SIG-M5 (cell line): ENCODE measurements around the gene PTPN14.
"Not testable (repeated sequence)": the region's sequence is repeated elsewhere in the genome, so short reads cannot be mapped to it uniquely, and the experiment has no call there.

ENCODE experiments used
- DNase-seq: peaks from one replicate; lab custom pipeline; 2025; lab: John Stamatoyannopoulos, UW

PTPN14 gene

DNA sequence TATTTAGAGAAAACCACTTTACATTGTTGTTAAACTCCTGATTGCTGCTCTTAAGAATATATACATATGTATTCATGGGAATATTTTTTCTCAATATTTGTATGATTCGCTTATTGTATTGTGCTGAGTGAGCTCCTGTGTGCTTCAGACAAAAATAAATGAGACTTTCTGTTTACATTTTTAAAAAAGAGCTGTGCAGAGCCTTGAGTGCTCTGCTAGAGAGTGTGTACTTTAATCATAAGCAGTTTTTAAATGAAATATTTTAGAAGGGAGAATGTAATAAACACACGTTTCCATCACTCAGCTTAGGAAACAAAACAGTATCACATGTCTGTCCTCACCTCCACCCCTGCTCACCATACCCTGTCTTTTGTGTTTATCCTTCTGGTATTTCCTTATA is 9.7 kb downstream of the PTPN14 start:
- DNase-seq, result no peak

- DNase-seq, result no peak
Measured at GRCh38 chr1:214541206-214541605, 10.2 kb downstream of the PTPN14 start.

- no peak for DNase-seq
Measured at GRCh38 chr1:214540324-214540723, 11.1 kb downstream of the PTPN14 start.

DNA sequence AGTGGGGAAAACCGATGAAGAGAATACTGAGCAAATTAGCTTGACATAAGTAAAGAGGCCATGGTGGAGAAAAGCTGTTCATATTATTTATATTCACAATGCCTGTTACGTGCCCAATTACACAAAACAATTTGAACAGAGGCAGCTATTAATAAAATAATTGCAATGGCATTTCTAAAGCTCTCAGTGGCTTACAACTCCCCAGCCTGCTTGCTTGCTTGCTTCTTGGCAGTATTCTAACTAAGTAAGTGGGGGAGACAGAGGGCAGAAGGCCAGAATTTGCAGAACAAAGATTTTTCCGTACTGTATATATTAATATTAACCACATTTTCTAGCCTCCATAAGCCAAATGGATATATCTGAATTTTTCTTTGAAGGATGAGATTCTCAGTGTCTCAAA is 12.9 kb downstream of the PTPN14 start:
- no peak for DNase-seq

GRCh38 chr1:214537872-214538473 is 13.4 kb downstream of the PTPN14 start:
- no peak for DNase-seq

GRCh38 chr1:214537219-214537618 is 14.2 kb downstream of the PTPN14 start:
- no peak for DNase-seq

DNA sequence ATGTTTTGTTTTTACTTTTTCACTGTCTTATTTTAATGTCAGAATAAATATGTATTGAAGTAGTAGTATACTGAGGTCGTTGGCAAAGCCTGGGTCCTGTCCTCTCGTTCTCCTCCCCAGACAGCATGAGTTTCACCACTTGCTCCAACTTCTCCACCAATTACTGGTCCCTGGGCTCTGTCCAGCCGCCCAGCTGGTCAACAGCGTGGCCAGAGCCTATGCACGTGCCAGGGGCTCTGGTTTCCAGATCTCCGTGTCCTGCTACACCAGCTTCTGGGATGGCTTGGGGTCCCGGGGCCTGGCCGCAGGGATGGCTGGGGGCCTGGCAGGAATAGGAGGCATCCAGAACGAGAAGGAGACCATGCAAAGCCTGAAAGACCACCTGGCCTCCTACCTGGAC is 19.3 kb downstream of the PTPN14 start:
- DNase-seq, result no peak

GRCh38 chr1:214525535-214526019 is 25.8 kb downstream of the PTPN14 start:
- no peak for DNase-seq

DNA sequence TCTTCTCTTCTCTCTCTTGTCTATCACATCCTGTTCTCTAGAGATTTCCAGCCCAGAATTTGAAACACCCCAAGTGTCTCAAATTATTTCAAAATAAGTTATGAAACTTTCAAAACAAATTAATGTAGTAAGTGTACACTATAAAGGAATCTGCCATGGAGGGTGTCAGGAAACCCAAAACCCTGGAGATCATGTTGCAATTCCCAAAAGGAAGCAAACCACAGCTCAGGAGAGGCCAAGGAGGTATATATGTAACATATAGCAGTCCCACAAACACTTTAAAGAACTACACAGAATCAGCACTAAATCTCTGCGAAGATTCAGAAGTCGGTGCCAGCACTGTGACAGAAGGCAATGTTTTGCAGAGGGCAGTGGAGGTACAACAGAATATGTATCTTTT is 26.6 kb downstream of the PTPN14 start:
- no peak for DNase-seq

GRCh38 chr1:214523124-214523824 is 28.1 kb downstream of the PTPN14 start:
- DNase-seq, result no peak

DNA sequence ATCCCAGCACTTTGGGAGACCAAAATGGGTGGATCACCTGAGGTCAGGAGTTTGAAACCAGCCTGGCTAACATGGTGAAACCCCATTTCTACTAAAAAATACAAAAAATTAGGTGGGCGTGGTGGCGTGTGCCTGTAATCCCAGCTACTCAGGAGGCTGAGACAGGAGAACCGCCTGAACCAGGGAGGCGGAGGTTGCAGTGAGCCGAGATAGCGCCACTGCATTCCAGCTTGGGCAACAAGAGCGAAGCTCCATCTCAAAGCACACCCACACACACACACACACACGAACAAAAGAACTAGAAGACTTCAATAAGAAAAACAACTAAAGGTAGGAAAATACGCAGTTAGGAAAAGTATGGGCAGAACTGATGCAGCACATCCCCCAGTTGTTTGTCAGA is 29.9 kb downstream of the PTPN14 start:
- DNase-seq, result not testable (repeated sequence)

DNA sequence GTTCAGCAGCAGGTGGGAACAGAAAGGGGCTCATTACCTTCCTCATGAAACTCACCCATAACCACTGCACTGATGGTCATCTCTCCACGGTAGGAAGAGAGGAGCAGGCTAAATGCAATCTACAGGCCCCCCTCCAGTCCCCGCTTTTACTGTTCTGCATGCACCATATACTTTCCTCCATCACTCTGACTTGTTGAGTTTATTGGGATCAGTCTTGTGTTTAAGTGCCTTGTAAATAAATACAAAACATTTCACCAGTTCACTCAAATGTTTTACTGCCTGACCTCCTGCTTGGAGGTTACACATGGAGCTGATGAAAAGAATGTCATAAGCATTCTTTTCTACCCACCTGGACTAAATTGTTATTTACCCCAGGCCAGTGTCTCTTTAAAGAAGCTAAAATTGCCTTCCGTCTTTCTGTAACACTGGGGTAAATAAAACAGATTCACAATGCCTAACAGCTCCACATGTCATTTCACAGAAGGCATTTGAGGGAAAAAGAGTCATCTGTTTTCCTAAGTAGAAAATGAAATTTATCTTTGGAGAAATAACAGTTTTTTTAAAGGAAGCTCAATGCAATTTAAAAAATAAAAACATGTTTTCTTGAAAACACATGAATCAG is 30.7 kb downstream of the PTPN14 start:
- DNase-seq, result no peak

- no peak for DNase-seq
Measured at GRCh38 chr1:214518361-214518760, 33.0 kb downstream of the PTPN14 start.

DNA sequence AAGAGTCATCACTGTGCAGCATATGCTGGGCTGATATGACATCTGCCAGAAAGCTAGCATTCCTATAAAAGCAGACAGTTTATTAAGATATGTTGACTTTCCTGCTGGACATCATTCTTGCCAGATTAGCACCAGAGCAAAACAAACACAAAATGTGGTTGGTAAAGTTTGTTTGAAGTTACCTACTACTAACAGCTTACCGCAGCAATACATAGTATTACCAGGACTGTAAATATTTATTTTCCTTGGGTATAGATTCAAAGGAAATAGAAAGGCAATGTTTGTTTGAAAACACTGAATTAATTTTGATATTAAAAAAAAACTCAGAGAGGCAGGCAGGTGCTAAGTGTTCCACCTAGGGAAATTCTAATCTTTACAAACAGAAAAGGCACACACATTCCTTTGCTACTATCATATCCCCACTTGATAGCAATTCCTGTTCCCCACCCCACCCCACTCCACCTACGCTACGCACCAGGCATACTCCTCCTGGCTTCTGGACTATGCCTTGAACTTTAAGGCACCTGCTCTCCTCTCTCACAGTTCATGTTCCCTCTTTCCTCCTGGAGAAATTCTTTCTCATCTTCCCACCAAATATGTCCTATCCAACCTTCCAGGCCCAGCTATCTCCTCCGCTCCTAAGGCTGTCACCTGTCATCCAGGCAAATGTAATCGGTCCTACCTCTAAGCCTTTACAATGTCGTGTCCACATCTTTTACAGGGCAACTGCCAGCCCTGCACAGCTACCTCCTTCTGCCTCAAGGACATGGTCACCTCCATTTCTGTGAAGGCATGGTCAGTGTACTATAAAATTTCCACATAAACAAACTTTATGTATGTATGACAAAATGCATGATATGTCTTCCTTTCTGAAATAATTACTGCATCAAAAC is 34.7 kb downstream of the PTPN14 start:
- DNase-seq, result no peak

DNA sequence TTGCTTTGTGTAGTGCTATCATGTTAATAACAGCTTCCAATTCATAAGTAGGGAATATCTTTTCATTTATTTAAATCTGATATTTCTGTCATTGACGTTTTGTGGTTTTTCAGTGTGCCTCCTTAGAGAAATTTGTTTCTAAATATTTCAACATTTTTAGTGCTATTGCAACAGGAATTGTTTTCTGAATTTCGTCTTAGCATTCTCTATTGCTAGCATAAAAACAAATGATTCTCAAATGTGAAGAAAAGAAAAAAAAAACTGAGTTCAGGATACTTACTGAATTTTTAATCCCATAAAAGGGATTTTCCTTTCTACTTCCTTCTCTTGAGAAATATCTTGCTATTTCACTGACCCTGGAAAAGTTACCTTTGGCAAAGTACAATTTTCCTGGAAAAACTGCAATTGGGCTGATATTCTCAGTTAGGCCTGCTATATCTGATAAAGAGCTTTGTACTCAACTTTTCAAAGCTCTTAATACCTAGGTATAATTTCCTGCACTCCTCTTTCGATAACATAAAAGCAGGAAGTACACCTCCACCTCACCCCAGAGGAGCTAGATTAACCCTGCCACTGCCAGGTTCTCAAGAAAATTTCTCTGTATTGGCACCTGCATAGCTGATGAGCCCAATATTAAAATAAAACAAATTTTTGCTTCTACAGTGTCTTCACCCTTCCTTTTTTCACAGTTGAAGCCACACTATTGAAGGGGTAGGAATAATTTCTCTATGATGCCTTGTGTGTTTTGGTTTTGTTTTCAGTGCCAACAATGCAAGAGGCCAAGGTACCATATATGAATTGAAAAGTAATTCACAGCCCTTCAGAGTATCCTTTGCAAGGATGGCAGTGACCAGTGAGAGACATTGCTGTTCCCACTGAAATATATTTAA is 35.6 kb downstream of the PTPN14 start:
- no peak for DNase-seq

DNA sequence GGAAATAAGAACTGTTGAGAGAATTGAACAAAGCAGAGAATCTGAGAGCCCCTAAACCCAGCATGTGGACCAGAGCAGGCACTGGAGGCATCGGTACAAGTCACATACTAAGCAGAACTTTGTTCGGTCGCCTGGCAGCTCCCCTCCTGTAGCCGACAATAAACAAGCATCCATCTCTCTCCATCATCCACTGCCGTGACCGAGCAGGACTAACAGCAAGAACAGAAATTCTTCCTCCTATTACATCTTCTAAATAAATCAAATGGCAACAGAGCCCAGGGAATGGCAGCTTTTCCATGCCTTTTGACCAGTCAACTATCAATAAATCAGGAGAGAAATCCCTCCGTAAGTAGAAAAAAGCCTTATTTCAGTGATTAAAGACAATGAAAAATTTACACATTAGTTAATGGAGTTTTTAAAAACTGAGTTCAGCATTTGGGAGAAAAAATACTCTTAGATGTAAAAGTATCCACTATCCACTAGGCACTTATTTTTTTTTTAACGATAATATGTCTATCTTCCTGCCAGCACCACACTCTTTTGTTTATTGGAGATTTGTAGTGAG is 36.5 kb downstream of the PTPN14 start:
- no peak for DNase-seq

GRCh38 chr1:214514032-214514818 is 37.2 kb downstream of the PTPN14 start:
- no peak for DNase-seq

- no peak for DNase-seq
Measured at GRCh38 chr1:214513394-214513793, 38.0 kb downstream of the PTPN14 start.

- no peak for DNase-seq
Measured at GRCh38 chr1:214511639-214511998, 39.8 kb downstream of the PTPN14 start.

DNA sequence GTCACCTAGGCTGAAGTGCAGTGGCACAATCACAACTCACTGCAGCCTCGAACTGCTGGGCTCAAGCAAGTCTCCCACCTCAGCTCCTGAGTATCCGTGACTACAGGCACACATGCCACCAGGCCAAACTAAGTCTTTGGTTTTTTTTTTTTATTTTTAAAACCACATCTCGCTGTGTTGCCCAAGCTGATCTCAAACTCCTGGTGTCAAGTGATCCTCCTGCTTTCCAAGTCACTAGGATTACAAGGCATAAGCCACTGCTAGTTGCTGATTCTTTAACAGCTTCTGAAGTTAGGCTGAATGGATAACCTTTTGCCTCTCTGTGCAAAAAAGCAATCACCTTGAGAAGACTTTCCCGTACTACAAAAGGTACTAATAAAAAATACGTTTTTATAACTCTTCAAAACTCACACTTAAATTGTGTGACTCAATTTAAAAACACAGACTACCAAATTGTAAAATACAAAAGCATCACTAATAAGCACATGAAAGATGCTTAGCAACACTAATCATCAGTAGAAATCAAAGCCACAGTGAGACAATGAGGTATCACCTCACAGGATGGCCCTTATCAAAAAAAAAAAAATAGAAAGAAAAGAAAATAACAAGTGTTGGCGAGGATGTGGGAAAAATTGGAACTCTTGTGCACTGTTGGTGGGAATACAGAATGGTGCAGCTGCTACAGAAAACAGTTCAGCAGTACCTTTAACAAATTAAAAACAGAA is 40.3 kb downstream of the PTPN14 start:
- DNase-seq, result no peak
